Tibial nerve (tissue), 4 donors: Measurements from ENCODE around the gene LSM14B. TPM values are rescaled to one million over a fixed set of nuclear protein-coding genes. Genes with fewer than 3 reads are reported as not detected.

Experiments used
- DNase-seq, 2 donors: peaks; one replicate each; pipeline ENCODE4 v3.0.0-alpha.2; 2019; ENCODE audit warnings: low spot score in 2 of 2
- H3K27ac ChIP-seq, 4 donors: fragments of 200-600 bp; sonication (generic) in 3 of 4; one replicate each; pipeline ENCODE4 v1.5.1; 2017 to 2019; ENCODE audit warnings: mild to moderate bottlenecking in 1 of 4
- H3K27me3 ChIP-seq, 2 donors: fragments of 200-600 bp; sonication (generic) in 1 of 2; one replicate each; pipeline versions ENCODE4 v1.5.1 to v1.6.0; 2017 to 2019
- H3K36me3 ChIP-seq, 3 donors: fragments of 200-600 bp; sonication (generic); one replicate each; pipeline ENCODE4 v1.5.1; 2018 to 2019
- H3K4me1 ChIP-seq, 4 donors: fragments of 200-600 bp; sonication (generic) in 3 of 4; one replicate each; pipeline ENCODE4 v1.5.1; 2017 to 2019
- H3K4me3 ChIP-seq, 4 donors: fragments of 200-600 bp; sonication (generic) in 3 of 4; one replicate each; pipeline ENCODE4 v1.5.1; 2017 to 2019; ENCODE audit warnings: mild to moderate bottlenecking in 1 of 4, moderate library complexity in 1 of 4
- H3K9me3 ChIP-seq, 4 donors: fragments of 200-600 bp; sonication (generic) in 3 of 4; one replicate each; pipeline ENCODE4 v1.5.1; 2017 to 2019
- CTCF ChIP-seq, 5 experiments: fragments of 200-600 bp in 3 of 5; fragments of 450-650 bp in 2 of 5; sonication (generic) in 3 of 5; IDR thresholded peaks; one replicate each; pipeline ENCODE4 v1.5.1; 2016 to 2019; ENCODE audit warnings: antibody characterized with exemption in 5 of 5, mild to moderate bottlenecking in 3 of 5, moderate library complexity in 2 of 5
- EP300 ChIP-seq, 2 donors: sonication (generic); formaldehyde crosslinking; IDR thresholded peaks; one replicate each; pipeline ENCODE4 v1.6.1; 2017; ENCODE audit warnings: antibody characterized with exemption in 2 of 2, mild to moderate bottlenecking in 1 of 2
- POLR2A ChIP-seq, 2 donors: fragments of 450-650 bp; IDR thresholded peaks; one replicate each; pipeline ENCODE4 v1.6.1; 2017; ENCODE audit warnings: antibody characterized with exemption in 2 of 2, mild to moderate bottlenecking in 2 of 2, moderate library complexity in 2 of 2
- WGBS, 2 donors: methylation state at CpG; one replicate each; pipeline ENCODE4 v1.1.5; 2018; 5-methylcytosine and 5-hydroxymethylcytosine counted together
- total RNA-seq, 4 donors: library from RNA; depleted of rRNA; stranded (reverse); fragments of >200 nt; gene quantifications; one replicate each; pipeline ENCODE4 v1.1.0, GENCODE V29; 2016

LSM14B gene
- total RNA-seq, 4 donors from 2014 or later: 23.8 to 32.6 (median 28.5) TPM

DNA sequence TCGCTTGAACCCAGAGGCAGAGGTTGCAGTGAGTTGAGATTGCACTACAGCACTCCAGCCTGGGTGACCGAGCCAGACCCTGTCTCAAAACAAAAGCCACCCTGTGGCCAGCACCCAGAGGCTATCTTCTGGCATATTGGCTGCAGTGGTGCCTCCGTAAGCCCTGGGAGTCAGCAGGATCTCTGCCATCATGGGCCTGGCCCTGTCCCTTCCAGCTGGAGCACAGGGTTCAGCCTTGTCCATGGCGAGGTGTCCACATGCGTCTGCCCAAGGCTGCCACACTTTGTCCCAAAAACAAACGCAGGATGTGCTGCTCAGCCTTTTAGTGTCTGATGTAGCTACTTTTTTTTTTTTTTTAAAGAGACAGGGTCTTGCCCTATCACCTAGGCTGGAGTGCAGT is 45.2 kb downstream of the LSM14B start:
- 82 to 85% methylated on average over 5 to 6 of the region's 6 CpGs for WGBS, 2 donors
- TF ChIP-seq EP300 (IDR thresholded peaks at IDR 0.05) (no peak), POLR2A (IDR thresholded peaks at IDR 0.05) (no peak)
- Histone ChIP-seq H3K4me1 (no peaks in the 10 kb centered on the region), H3K9me3 (no peaks in the 10 kb centered on the region), H3K36me3 (peaks cover 2 to 83% (median 8%) of the 10 kb centered on the region in 3 donors), H3K27me3 (no peaks in the 10 kb centered on the region), H3K4me3 (no peak overlapping the region), H3K27ac (no peak overlapping the region)
- DNase-seq: no peak

DNA sequence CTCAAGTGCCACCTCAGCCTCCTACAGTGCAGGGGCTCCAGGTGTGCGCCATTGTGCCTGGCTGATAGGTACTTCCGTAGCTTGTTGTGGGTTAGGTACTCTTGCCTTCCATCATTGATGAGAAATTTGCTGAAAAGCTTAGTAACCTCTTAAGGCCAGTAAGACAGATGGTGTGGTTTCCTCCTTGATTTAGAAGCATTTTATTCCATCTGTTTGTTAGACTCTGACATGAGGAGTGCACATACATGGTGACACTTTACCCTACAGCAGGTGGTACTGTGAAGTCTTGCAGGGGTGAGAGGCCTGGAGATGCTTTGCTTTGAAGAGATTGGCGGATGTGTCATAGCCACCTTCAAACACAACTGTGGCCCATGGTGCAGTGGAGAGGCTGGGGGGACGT is 45.8 kb downstream of the LSM14B start:
- Histone ChIP-seq H3K4me3 (no peak overlapping the region), H3K36me3 (peaks cover 2 to 83% (median 8%) of the 10 kb centered on the region in 3 donors)
- TF ChIP-seq CTCF (IDR thresholded peaks at IDR 0.05) (no peak), EP300 (IDR thresholded peaks at IDR 0.05) (no peak), POLR2A (IDR thresholded peaks at IDR 0.05) (no peak)

GRCh38 chr20:62168890-62169435 is 46.7 kb downstream of the LSM14B start:
- 87 to 96% methylated on average over 23 of the region's 23 CpGs for WGBS, 2 donors
- DNase-seq: no peak
- H3K36me3 ChIP-seq: peaks cover 2 to 83% (median 6%) of the 10 kb centered on the region in 3 donors
- H3K27me3 ChIP-seq: no peaks in the 10 kb centered on the region
- H3K27ac ChIP-seq: no peak overlapping the region
- no peaks in the 10 kb centered on the region for H3K4me1 ChIP-seq
- no peak overlapping the region for H3K4me3 ChIP-seq
- no peaks in the 10 kb centered on the region for H3K9me3 ChIP-seq
- TF ChIP-seq POLR2A (IDR thresholded peaks at IDR 0.05) (no peak), CTCF (IDR thresholded peaks at IDR 0.05) (no peak), EP300 (IDR thresholded peaks at IDR 0.05) (no peak)

More for the DNA sequence above, 45.8 kb downstream of the LSM14B start:
- DNase-seq: no peak
- Histone ChIP-seq H3K27ac (no peak overlapping the region), H3K9me3 (no peaks in the 10 kb centered on the region), H3K4me1 (no peaks in the 10 kb centered on the region), H3K27me3 (no peaks in the 10 kb centered on the region)
- WGBS, 2 donors: 88 to 92% methylated on average over 4 of the region's 4 CpGs

- no peak for TF ChIP-seq CTCF (IDR thresholded peaks at IDR 0.05)
- TF ChIP-seq POLR2A (IDR thresholded peaks at IDR 0.05): no peak
- no peak for TF ChIP-seq EP300 (IDR thresholded peaks at IDR 0.05)
- Histone ChIP-seq H3K9me3 (no peaks in the 10 kb centered on the region), H3K27ac (no peak overlapping the region), H3K27me3 (no peaks in the 10 kb centered on the region), H3K4me3 (no peak overlapping the region), H3K36me3 (peaks cover 0 to 83% (median 2%) of the 10 kb centered on the region in 3 donors), H3K4me1 (no peaks in the 10 kb centered on the region)
- WGBS, 2 donors: 91 to 96% methylated on average over 9 of the region's 9 CpGs
- no peak for DNase-seq
Measured at GRCh38 chr20:62170536-62170935, 48.3 kb downstream of the LSM14B start.

DNA sequence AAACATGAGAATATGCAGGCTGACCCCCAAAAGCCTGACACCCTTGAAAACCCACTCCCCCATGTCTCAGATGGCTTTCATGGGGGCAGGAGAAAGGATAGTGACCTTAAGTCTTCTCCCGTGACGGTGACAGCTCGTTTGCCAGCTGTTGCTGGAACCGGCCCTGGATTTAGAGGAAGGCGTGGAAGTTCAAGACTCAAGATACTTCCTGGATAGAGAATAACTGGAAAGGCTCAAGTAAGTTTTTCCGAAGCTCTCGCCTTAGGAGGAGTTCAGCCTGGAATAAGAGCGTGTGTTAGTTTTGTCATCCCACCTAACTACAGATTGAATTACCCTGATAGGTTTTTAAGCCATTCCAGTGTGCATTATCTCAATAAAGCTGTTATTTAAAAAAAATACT is 49.0 kb downstream of the LSM14B start:
- H3K36me3 ChIP-seq: peaks cover 0 to 83% (median 0%) of the 10 kb centered on the region in 3 donors
- no peak for TF ChIP-seq EP300 (IDR thresholded peaks at IDR 0.05)
- TF ChIP-seq CTCF (IDR thresholded peaks at IDR 0.05): no peak
- TF ChIP-seq POLR2A (IDR thresholded peaks at IDR 0.05): no peak
- H3K27me3 ChIP-seq: no peaks in the 10 kb centered on the region
- no peak for DNase-seq
- WGBS, 2 donors: 76 to 84% methylated on average over 8 of the region's 8 CpGs
- no peak overlapping the region for H3K4me3 ChIP-seq
- no peaks in the 10 kb centered on the region for H3K4me1 ChIP-seq
- H3K27ac ChIP-seq: no peak overlapping the region
- H3K9me3 ChIP-seq: no peaks in the 10 kb centered on the region
